ENCODE data around the gene MRGPRX2.

GRCh38 chr11:19018901-19019300, 41.6 kb downstream of the MRGPRX2 start:
- TF ChIP-seq CTCF (IDR thresholded peaks at IDR 0.05; ENCODE audit: low read depth, low read length) (no peak), MAX (IDR thresholded peaks at IDR 0.05; ENCODE audit: low read depth, low read length) (no peak), POLR2A (IDR thresholded peaks at IDR 0.05; ENCODE audit: extremely low read depth, insufficient read length) (no peak)
